Right lobe of liver (tissue), 4 donors: ENCODE results near the gene GNGT1.

Source experiments
- POLR2A ChIP-seq: fragments of 450-650 bp; IDR thresholded peaks from one replicate; pipeline ENCODE4 v1.6.1; 2017; ENCODE audit warnings: antibody characterized with exemption, mild to moderate bottlenecking
- TF ChIP-seq, protein P1 (sequence below), 4 donors: fragments of 200-600 bp in 3 of 4; fragments of 450-650 bp in 1 of 4; IDR thresholded peaks; one replicate each; pipeline versions ENCODE4 v1.5.1 to v1.8.0; 2016 to 2022; ENCODE audit warnings: antibody characterized with exemption in 4 of 4, mild to moderate bottlenecking in 2 of 4
- donor health status: DM: no; HTN: no; CAD: no.
- donor health status: DM: no; HTN: no; CAD: no.
- donor health status: DM: no; HTN: yes; CAD: no.

DNA sequence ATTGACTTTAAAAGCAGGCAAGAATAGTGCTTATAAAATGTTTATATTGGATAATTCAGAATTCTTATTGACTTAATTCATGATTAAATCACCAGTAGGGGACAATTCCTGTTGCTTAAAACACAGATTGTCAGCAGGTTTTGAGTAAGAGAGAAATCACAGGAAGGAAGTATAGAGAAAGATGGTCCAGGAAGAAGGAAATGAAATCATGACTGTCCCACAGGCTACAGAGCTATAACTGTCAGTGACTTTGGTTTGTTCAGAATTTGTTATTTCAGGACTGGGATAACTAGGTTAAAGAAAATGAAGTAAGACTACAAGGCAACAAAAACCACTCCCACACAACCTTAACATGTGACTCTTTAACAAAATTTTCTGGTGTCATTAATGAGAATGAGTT lies 6.8 kb downstream of the GNGT1 start:
- TF ChIP-seq, protein P1, sequence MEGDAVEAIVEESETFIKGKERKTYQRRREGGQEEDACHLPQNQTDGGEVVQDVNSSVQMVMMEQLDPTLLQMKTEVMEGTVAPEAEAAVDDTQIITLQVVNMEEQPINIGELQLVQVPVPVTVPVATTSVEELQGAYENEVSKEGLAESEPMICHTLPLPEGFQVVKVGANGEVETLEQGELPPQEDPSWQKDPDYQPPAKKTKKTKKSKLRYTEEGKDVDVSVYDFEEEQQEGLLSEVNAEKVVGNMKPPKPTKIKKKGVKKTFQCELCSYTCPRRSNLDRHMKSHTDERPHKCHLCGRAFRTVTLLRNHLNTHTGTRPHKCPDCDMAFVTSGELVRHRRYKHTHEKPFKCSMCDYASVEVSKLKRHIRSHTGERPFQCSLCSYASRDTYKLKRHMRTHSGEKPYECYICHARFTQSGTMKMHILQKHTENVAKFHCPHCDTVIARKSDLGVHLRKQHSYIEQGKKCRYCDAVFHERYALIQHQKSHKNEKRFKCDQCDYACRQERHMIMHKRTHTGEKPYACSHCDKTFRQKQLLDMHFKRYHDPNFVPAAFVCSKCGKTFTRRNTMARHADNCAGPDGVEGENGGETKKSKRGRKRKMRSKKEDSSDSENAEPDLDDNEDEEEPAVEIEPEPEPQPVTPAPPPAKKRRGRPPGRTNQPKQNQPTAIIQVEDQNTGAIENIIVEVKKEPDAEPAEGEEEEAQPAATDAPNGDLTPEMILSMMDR (IDR thresholded peaks at IDR 0.05) = no peak
- no peak for TF ChIP-seq POLR2A
